ENCODE results near the gene GPR137. TPM values are rescaled to one million over a fixed set of nuclear protein-coding genes. Genes with fewer than 3 reads are reported as not detected.
A peak's percentile ranks its signal among the peaks of the same experiment; 100 is the strongest.

Gene GPR137
- total RNA-seq, 3 donors from 2014 or later (not counting 1 experiment from before 2014, with no cell fraction given) = 29.1 to 61.3 (median 34.4) TPM

DNA sequence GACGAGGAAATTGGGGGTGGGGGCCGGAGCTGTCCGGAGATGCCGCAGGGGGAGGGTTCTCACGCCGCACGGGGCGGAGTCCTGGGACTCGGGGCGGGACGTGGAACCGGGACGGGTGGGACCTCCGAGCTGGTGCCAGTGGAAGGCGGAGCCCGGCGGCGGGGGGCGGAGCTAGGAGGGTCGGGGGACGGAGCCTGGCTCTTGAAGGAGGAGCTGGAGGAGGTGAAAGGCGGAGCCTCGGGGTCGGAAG, 44.5 kb upstream of the GPR137 start:
- TF ChIP-seq CTCF (IDR thresholded peaks at IDR 0.05) = no peak
- no peaks in the 10 kb centered on the region for H3K9me3 Mint-ChIP-seq
- 0% methylated on average over 24 of the region's 24 CpGs for WGBS (ENCODE audit: insufficient coverage)
- Histone ChIP-seq H3K27ac (ENCODE audit: low read length) (peak overlapping the region; percentile 98), H3K36me3 (ENCODE audit: control insufficient read depth, insufficient read depth, low read length) (peaks cover 14% of the 10 kb centered on the region), H3K4me1 (ENCODE audit: control insufficient read depth, insufficient read depth, low read length) (peaks cover 67% of the 10 kb centered on the region), H3K9me3 (ENCODE audit: control insufficient read depth, insufficient read depth, low read length) (no peaks in the 10 kb centered on the region), H3K27me3 (ENCODE audit: control insufficient read depth, insufficient read depth, low read length) (no peaks in the 10 kb centered on the region), H3K4me3 (ENCODE audit: low read length) (peak overlapping the region; percentile 79)
- H3K27me3 Mint-ChIP-seq (ENCODE audit: low read depth in 2 of 2) = no peaks in the 10 kb centered on the region
- no peaks in the 10 kb centered on the region for H3K36me3 Mint-ChIP-seq
- DNase-seq = no peak
- intact Hi-C loops (cut with micrococcal nuclease) = loop anchor here (1.0 to 2.0 kb wide), 5 partner anchors 11 to 64 kb away; partner anchors contain the start of genes DNAJC4, ESRRA and GPR137
- H3K27ac Mint-ChIP-seq = peak overlapping the region; percentile 98 to 99
- H3K4me1 Mint-ChIP-seq = peaks cover 8 to 49% of the 10 kb centered on the region in 2 donors
- peak; percentile 79 to 94 (median 81) for ATAC-seq
- H3K4me3 Mint-ChIP-seq = peak overlapping the region; percentile 96

DNA sequence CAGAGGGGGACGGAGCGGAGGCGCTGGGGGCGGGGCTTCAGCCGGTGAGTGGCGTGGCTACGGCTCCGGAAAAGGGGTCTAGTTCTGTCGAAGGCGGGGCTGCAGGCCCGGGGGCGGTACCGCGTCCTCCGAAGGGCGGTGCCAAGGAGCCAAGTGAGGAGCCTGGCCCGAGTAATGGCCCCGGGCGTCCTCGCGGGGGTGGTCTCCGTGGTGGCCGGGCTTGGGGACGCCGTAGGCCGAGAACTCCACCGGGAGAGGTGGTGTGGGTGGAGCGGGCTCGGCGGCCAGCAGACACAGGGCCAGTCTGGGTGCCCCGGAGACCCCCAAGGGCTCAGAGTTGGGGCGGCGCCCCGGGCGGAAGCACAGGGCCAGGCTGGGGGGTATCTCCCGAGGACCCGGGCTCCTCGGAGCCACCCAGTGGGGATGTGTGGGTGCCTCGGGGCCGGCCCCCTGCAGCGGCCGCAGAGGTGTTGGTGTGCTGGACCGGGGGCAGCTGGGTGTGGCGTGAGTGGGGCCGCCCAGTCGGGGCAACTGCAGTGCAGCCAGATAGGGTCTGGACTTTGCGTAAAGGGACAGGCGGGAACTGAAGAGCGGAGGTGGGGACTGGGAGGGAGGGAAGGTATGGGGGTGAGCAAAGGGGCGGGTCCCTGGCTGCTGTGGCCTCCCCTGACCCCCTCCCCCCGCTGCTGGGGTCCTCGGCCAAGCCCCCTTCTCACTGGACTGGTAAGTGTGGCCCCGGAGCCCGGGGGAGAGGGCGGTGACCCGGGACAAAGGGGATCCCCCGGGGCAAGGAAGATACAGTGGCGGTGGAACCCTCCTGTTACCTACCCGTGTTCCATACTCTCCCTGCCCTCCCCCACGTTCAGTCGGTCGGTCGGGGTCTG, 43.9 kb upstream of the GPR137 start:
- intact Hi-C loops (cut with micrococcal nuclease) = loop anchor here (1.0 to 2.0 kb wide), 5 partner anchors 11 to 64 kb away; partner anchors contain the start of genes DNAJC4, ESRRA and GPR137
- under 1% methylated on average over 63 of the region's 63 CpGs for WGBS (ENCODE audit: insufficient coverage)
- peak; percentile 100 for DNase-seq
- ATAC-seq = no peak
- H3K9me3 ChIP-seq (ENCODE audit: control insufficient read depth, insufficient read depth, low read length) = no peaks in the 10 kb centered on the region
- Mint-ChIP-seq H3K27me3 (ENCODE audit: low read depth in 2 of 2) (no peaks in the 10 kb centered on the region), H3K4me1 (peaks cover 8 to 50% of the 10 kb centered on the region in 2 donors), H3K36me3 (no peaks in the 10 kb centered on the region), H3K27ac (peak overlapping the region; percentile 98 to 99), H3K9me3 (no peaks in the 10 kb centered on the region), H3K4me3 (peak overlapping the region; percentile 96)
- peak overlapping the region; percentile 79 for H3K4me3 ChIP-seq (ENCODE audit: low read length)
- H3K27me3 ChIP-seq (ENCODE audit: control insufficient read depth, insufficient read depth, low read length) = no peaks in the 10 kb centered on the region
- H3K27ac ChIP-seq (ENCODE audit: low read length) = peak overlapping the region; percentile 98
- peaks cover 13% of the 10 kb centered on the region for H3K36me3 ChIP-seq (ENCODE audit: control insufficient read depth, insufficient read depth, low read length)
- H3K4me1 ChIP-seq (ENCODE audit: control insufficient read depth, insufficient read depth, low read length) = peaks cover 69% of the 10 kb centered on the region
- no peak for TF ChIP-seq CTCF (IDR thresholded peaks at IDR 0.05)

- intact Hi-C loops (cut with micrococcal nuclease) = no loop called here
- Histone ChIP-seq H3K27me3 (ENCODE audit: control insufficient read depth, insufficient read depth, low read length) (no peaks in the 10 kb centered on the region), H3K36me3 (ENCODE audit: control insufficient read depth, insufficient read depth, low read length) (peaks cover 10% of the 10 kb centered on the region), H3K4me3 (ENCODE audit: low read length) (no peak overlapping the region), H3K4me1 (ENCODE audit: control insufficient read depth, insufficient read depth, low read length) (peaks cover 71% of the 10 kb centered on the region), H3K27ac (ENCODE audit: low read length) (no peak overlapping the region), H3K9me3 (ENCODE audit: control insufficient read depth, insufficient read depth, low read length) (no peaks in the 10 kb centered on the region)
- H3K27ac Mint-ChIP-seq = peak overlapping the region in 1 of 2 donors; percentile 38
- peaks cover 21 to 59% of the 10 kb centered on the region in 2 donors for H3K4me1 Mint-ChIP-seq
- DNase-seq = no peak
- peak overlapping the region; percentile 25 for H3K4me3 Mint-ChIP-seq
- 94% methylated on average over 7 of the region's 8 CpGs for WGBS (ENCODE audit: insufficient coverage)
- H3K9me3 Mint-ChIP-seq = no peaks in the 10 kb centered on the region
- no peaks in the 10 kb centered on the region for H3K36me3 Mint-ChIP-seq
- ATAC-seq = no peak
- no peak for TF ChIP-seq CTCF (IDR thresholded peaks at IDR 0.05)
- no peaks in the 10 kb centered on the region for H3K27me3 Mint-ChIP-seq (ENCODE audit: low read depth in 2 of 2)
Observed at GRCh38 chr11:64243236-64243854, 42.3 kb upstream of the GPR137 start.

All from natural killer cell (primary cell).